SHP77 treated with DMSO at 0.1 percent for 48 hours (cell line): ENCODE data around the gene OSM.

Experiments used
- DNase-seq: peaks from one replicate; lab custom pipeline; 2025; lab: John Stamatoyannopoulos, UW

OSM gene

DNA sequence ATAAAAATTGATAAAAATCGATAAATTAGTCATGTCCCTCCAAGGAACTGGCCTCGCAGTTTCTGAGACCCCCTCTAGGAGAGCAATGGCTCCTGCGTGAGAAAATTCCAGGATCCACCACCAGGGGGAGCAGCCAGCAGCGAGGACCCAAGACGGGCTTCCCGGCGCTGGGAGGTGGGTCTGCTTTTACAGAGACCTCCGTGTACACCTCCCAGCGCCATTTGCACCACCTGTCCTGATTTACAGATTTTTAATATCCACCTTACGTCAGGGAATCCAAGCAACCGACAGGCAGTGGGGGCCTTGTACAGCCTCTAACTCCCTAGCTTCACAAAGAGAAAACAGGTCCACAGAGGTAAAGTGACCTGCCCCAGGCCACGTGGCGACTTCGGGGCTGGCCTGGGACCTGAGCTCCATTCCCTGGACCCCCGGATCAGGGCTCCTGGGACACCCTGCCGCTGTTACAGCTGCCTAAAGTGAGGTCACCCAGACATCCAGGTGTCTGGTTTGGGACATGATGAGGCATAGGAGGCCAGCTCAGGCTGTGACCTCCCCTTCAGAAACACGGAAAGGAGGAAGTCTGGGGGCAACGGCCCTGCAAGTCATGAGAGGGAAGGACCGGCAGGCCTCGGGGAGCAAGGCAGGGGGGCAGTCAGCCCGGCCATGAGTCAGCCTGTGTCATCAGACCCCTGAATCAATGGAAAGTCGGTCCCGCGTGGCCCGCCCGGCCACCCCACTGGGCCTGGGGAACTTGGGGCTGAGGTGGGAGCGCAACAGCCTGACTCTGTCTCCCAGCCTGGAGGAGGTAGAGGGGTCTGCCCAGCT, 3.5 kb downstream of the OSM start:
- peak; percentile 56 for DNase-seq

DNA sequence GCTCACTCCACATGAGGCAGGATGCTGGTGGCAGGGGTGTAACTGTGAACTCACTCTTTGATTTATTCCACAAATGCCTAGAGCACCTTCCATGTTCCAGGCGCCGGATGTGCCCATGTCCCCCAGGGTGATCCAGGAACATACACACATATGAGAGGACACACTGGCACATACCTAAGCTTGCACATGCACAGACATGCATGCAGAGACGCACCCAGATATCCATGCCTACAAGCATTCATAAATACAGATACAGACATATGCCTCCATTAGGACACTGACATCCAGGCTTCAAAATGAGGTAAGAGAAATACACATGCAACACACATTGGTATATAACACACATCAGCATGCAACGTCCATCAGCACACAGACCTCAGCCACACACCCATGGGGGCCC, 4.5 kb downstream of the OSM start:
- no peak for DNase-seq

DNA sequence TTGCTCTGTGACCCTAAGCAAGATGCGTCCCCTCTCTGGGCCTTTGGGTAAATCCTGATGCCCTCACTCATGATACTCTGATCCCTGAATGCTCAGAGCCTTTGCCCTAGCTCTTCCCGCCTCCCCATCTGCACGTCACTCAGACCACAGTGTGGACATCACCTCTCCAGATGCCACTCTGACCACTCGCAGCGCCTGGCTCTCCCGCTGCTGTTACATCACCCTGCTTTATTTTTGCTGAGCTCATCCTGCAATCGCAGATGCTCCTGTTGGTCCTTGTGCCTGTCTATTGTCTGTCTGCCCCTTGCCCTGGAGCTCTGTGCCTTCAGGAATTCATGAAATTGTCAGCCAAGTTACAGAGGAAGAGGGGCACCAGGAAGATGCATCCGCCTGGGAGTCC, 5.5 kb downstream of the OSM start:
- DNase-seq: peak; percentile 68

GRCh38 chr22:30260682-30261081, 6.0 kb downstream of the OSM start:
- DNase-seq: no peak

GRCh38 chr22:30260276-30260675, 6.4 kb downstream of the OSM start:
- no peak for DNase-seq

DNA sequence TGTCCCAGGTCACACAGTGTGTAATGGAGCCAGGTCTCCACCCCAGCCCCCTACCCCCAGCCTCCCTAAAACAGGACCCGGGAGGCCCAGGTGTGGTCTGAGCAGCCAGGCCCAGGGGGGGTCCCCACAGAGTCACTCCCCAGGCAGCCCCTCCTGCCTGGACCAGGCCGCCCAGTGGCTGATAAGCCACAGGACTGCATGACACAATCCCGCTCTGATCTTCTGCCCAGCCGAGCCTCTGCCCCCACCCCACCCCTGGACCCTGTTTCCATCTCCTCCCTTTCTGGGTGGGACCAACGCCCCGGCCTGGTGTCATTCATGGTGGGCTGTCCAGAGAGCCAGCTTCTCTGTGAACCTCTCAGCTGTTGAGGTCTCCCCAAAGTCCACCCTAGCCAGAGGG, 12.3 kb downstream of the OSM start:
- no peak for DNase-seq

GRCh38 chr22:30253205-30253852, 13.3 kb downstream of the OSM start:
- peak; percentile 95 for DNase-seq

- DNase-seq: peak; percentile 26
These were observed 14.0 kb downstream of the OSM start for GRCh38 chr22:30252411-30253204.

- peak; percentile 35 for DNase-seq
These were observed 14.9 kb downstream of the OSM start for GRCh38 chr22:30251711-30252110.

GRCh38 chr22:30250661-30251267, 15.9 kb downstream of the OSM start:
- DNase-seq: no peak

DNA sequence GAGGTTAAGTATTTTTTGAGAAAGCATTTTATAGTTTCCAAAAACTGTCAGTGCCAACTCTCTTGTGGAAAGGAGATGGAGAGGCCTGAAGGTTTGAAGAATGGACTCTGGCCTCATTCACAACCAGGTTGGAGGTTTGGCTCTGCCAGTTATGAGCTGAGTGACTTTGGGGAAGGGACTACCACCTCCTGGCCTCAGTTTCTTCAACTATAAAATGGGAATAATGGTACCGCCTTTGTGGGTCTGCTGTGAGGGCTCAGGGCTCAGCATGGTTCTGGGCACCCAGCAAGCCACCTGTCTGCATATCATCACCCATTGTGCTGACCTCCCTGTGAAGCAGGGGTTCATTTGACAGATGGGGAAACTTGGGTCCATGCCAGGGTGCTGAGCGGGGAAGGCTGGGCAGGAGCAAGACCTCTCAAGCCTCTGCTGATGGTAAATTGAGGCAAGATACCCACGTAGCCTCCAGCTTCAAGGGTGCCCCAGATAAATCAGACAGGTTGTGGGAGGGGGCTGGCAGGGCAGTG, 16.5 kb downstream of the OSM start:
- DNase-seq: no peak

GRCh38 chr22:30249049-30250038, 17.3 kb downstream of the OSM start:
- no peak for DNase-seq

DNA sequence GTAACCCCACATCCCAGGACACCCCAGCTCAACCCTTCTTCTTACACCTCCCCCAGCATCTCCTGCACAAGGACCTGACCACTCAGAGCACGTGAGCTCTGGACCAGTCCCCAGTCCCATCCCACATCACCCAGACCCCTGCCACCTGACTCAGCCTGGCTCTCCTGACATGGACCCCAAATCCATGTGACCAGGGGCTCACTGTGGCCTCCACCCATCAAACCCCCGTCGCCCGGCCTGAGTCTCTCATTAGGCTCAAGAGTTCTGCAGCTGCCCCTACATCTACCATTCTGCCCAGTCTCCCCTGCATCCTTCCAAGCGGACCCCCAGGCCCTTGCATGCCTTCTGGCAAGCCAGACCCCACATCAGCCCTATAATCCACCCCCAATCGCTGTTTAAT, 18.2 kb downstream of the OSM start:
- no peak for DNase-seq

DNA sequence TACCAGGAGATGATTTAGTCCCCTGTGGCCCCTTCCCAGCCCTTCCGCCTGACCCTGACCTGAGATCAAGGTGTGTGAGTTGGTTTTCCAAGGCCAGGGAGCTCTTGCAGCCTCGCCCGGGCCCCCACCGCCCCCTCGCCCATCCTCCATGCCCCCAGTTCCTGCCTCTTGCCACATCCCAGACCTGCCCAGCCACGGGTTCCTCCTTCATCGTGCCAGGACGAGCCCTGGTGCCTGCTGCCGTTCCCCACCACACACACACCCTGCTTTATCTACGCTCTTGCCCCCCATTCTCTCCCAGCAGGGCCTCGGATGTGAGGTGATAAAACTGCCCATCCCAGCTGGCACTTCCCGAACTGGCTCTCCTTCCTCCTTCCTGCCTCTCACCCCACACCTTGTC, 18.7 kb downstream of the OSM start:
- DNase-seq: no peak

DNA sequence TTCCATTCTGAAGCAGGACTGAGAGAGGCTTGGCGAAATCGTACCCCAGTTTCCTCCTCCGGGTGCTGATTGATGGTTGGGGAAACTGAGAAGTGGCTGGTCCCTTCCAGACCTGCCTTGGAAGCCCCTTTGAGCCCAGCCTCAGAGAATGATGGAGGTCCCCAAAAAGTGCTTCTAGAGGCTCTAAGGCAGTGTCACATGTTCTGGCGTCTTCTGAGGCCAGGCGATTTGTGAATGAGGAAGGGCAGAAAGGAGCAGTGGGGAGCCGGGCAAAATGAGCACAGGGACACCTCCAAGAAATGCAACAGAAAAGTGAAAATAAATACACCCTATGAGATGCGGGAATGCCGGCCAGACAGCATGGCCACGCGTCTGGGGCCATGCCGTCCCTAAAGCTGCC, 19.1 kb downstream of the OSM start:
- DNase-seq: no peak

- DNase-seq: no peak
These were observed 19.8 kb downstream of the OSM start for GRCh38 chr22:30246814-30247376.

- no peak for DNase-seq
These were observed 20.5 kb downstream of the OSM start, which contains the start of gene LIF for GRCh38 chr22:30245985-30246813. Gene LIF (minus strand): TSS chr22:30246759. CDS start chr22:30246695, 64 bp downstream.

GRCh38 chr22:30245181-30245984, 21.3 kb downstream of the OSM start:
- no peak for DNase-seq

DNA sequence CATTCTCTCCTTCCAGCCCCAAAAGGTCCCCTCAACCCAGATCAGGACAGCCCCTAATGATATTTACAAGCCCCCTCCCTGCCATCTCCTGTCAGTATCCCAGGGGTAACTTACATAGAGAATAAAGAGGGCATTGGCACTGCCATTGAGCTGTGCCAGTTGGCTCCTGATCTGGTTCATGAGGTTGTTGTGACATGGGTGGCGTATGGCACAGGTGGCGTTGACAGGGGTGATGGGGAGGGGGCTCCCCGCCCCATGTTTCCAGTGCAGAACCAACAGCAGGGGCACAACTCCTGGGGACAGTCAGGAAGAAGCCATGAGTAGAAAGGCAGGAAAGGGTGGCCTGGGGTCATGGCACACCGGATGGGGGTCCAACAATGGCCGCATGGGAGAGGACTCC, 22.0 kb downstream of the OSM start:
- DNase-seq: no peak
